Hair follicle dermal papilla cell (primary cell): Measurements from ENCODE around the gene DNAH2. TPM values are rescaled to one million over a fixed set of nuclear protein-coding genes. Genes with fewer than 3 reads are reported as not detected.

ENCODE experiments used
- total RNA-seq: library from RNA; depleted of rRNA; stranded (reverse); fragments of >200 nt; gene quantifications from 2 replicates; pipeline ENCODE4 v1.2.3, GENCODE V29; 2012

Gene DNAH2
- total RNA-seq: 0.12 and 0.16 TPM in 2 replicates

GRCh38 chr17:7716901-7717755, at the start of gene DNAH2:
Gene DNAH2 (plus strand): TSS chr17:7717744. CDS start chr17:7719735, 1,991 bp downstream.

GRCh38 chr17:7687072-7687907, 30.3 kb upstream of the DNAH2 start, which contains the start of gene TP53:
Gene TP53 (minus strand): TSS chr17:7687490. CDS start chr17:7676594, 10,896 bp downstream.

GRCh38 chr17:7687908-7688807, 29.4 kb upstream of the DNAH2 start, which contains the start of gene WRAP53:
Gene WRAP53 (plus strand): TSS chr17:7688477. CDS start chr17:7688649, 172 bp downstream.

GRCh38 chr17:7704601-7705268, 12.8 kb upstream of the DNAH2 start, which contains the start of gene EFNB3:
Gene EFNB3 (plus strand): TSS chr17:7705202. CDS start chr17:7705599, 397 bp downstream.

GRCh38 chr17:7833795-7834541, 116.4 kb downstream of the DNAH2 start, which contains the start of gene KDM6B:
Gene KDM6B (plus strand): TSS chr17:7834217. CDS start chr17:7845555, 11,338 bp downstream.

GRCh38 chr17:7854851-7855659, 137.5 kb downstream of the DNAH2 start, which contains the start of gene TMEM88:
Gene TMEM88 (plus strand): TSS chr17:7855066. CDS start chr17:7855075, 9 bp downstream.

GRCh38 chr17:7856811-7857712, 139.5 kb downstream of the DNAH2 start, which contains the start of gene NAA38:
Gene NAA38 (minus strand): TSS chr17:7857559. CDS start chr17:7857463, 96 bp downstream.

GRCh38 chr17:7857713-7858521, 140.4 kb downstream of the DNAH2 start, which contains the start of gene CYB5D1:
Gene CYB5D1 (plus strand): TSS chr17:7858003. CDS start chr17:7858135, 132 bp downstream.

Other genes starting within 250 kb of the DNAH2 start
- gene ZBTB4, start 238.1 kb upstream of the DNAH2 start, total RNA-seq: 54.8 TPM in 2 replicates
- gene SLC35G6, start 236.3 kb upstream of the DNAH2 start, total RNA-seq: not detected in 2 replicates
- 98.0 and 120 TPM in 2 replicates for gene POLR2A, start 233.4 kb upstream of the DNAH2 start, total RNA-seq
- gene TNFSF12, start 168.7 kb upstream of the DNAH2 start, total RNA-seq: 12.2 and 20.2 TPM in 2 replicates
- gene TNFSF13, start 159.0 kb upstream of the DNAH2 start, total RNA-seq: 1.2 and 1.5 TPM in 2 replicates
- gene SENP3, start 155.8 kb upstream of the DNAH2 start, total RNA-seq: 66.4 and 68.7 TPM in 2 replicates
- 25.3 and 43.4 TPM in 2 replicates for gene CD68, start 138.1 kb upstream of the DNAH2 start, total RNA-seq
- 63.1 and 88.3 TPM in 2 replicates for gene MPDU1, start 133.9 kb upstream of the DNAH2 start, total RNA-seq
- gene SOX15, start 127.7 kb upstream of the DNAH2 start, total RNA-seq: 0.12 and 0.49 TPM in 2 replicates
- 49.2 and 51.1 TPM in 2 replicates for gene FXR2, start 102.8 kb upstream of the DNAH2 start, total RNA-seq
- 29.0 and 39.6 TPM in 2 replicates for gene SAT2, start 89.9 kb upstream of the DNAH2 start, total RNA-seq
- gene SHBG, start 87.6 kb upstream of the DNAH2 start, total RNA-seq: 0.36 TPM in 1 of 2 replicates, not detected in the other
- not detected in 2 replicates for gene ATP1B2, start 66.8 kb upstream of the DNAH2 start, total RNA-seq
- gene TP53, start 30.3 kb upstream of the DNAH2 start, total RNA-seq: 62.7 and 67.7 TPM in 2 replicates
- 2.8 and 3.8 TPM in 2 replicates for gene WRAP53, start 29.3 kb upstream of the DNAH2 start, total RNA-seq
- 3.2 and 5.2 TPM in 2 replicates for gene EFNB3, start 12.5 kb upstream of the DNAH2 start, total RNA-seq
- 7.7 and 10.7 TPM in 2 replicates for gene KDM6B, start 116.5 kb downstream of the DNAH2 start, total RNA-seq
- gene TMEM88, start 137.3 kb downstream of the DNAH2 start, total RNA-seq: 0.16 and 0.24 TPM in 2 replicates
- gene NAA38, start 139.8 kb downstream of the DNAH2 start, total RNA-seq: 25.2 and 27.8 TPM in 2 replicates
- 10.7 and 12.8 TPM in 2 replicates for gene CYB5D1, start 140.3 kb downstream of the DNAH2 start, total RNA-seq
- gene CHD3, start 171.0 kb downstream of the DNAH2 start, total RNA-seq: 114 and 141 TPM in 2 replicates
- 1.3 and 4.2 TPM in 2 replicates for gene RNF227, start 198.5 kb downstream of the DNAH2 start, total RNA-seq
- 0.49 and 1.6 TPM in 2 replicates for gene KCNAB3, start 212.1 kb downstream of the DNAH2 start, total RNA-seq
- gene TRAPPC1, start 214.2 kb downstream of the DNAH2 start, total RNA-seq: 39.1 and 42.9 TPM in 2 replicates
- 22.2 and 23.3 TPM in 2 replicates for gene CNTROB, start 214.5 kb downstream of the DNAH2 start, total RNA-seq